Mammary epithelial cell (primary cell): Measurements from ENCODE around the gene ACOT7.

Experiments used
- EZH2 ChIP-seq: IDR thresholded peaks from 2 replicates; pipeline ENCODE4 v1.6.1; 2012; ENCODE audit warnings: low read length, inconsistent platforms, borderline replicate concordance
- TF ChIP-seq, protein P1 (sequence below), 2 donors: IDR thresholded peaks in 1 of 2; conservative IDR thresholded peaks in 1 of 2; 2 replicates each; pipeline ENCODE4 v1.5.1; 2011 to 2012; ENCODE audit warnings: inconsistent platforms in 2 of 2, low read length in 2 of 2, mild to moderate bottlenecking in 2 of 2, control low read depth in 1 of 2, low read depth in 1 of 2; ENCODE audit not compliant: insufficient read depth in 1 of 2; ENCODE audit errors: extremely low read depth in 1 of 2

DNA sequence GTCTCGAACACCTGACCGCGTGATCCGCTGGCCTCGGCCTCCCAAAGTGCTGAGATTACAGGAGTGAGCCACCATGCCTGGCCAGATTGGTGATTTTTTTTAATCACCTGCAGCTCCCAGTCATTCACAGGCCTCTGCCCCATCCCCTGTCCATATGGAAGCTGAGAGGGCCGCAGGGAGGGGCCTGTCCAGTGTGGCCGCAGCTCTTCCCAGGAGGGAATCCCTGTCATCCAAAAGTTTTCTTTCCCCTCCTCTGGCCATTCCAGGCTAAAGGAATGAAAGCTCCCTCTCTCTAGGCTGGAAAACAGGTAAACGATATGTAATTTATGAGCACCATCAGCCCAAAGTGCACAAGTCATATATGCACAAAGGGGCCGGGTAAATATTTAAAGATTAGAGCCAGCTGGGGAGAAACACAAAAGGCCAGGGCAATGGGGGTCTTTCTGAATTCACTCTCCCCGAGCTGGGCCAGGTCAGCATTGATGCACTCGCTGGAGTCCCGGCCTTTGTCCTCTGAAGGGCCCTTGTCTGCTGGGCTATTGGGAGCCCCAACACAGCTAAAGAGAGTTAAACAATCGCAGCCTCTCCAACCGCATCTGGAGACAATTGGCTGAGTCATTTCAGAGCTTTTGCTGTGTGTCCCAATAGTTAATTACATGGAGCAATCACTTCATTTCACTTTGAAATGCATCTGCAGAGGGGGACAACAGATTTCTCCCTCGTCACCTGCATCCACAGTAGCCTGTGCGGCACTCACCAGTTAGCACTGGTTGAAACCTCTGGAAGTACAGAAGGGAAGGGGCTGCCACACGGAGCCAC lies 153.4 kb downstream of the ACOT7 start:
- TF ChIP-seq EZH2 = no peak
- TF ChIP-seq, protein P1, sequence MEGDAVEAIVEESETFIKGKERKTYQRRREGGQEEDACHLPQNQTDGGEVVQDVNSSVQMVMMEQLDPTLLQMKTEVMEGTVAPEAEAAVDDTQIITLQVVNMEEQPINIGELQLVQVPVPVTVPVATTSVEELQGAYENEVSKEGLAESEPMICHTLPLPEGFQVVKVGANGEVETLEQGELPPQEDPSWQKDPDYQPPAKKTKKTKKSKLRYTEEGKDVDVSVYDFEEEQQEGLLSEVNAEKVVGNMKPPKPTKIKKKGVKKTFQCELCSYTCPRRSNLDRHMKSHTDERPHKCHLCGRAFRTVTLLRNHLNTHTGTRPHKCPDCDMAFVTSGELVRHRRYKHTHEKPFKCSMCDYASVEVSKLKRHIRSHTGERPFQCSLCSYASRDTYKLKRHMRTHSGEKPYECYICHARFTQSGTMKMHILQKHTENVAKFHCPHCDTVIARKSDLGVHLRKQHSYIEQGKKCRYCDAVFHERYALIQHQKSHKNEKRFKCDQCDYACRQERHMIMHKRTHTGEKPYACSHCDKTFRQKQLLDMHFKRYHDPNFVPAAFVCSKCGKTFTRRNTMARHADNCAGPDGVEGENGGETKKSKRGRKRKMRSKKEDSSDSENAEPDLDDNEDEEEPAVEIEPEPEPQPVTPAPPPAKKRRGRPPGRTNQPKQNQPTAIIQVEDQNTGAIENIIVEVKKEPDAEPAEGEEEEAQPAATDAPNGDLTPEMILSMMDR (conservative IDR thresholded peaks at IDR 0.05 in 1 of 2, IDR thresholded peaks at IDR 0.05 in 1 of 2; ENCODE audit: extremely low read depth in 1 of 2, insufficient read depth in 1 of 2, low read depth in 1 of 2, low read length in 2 of 2) = no peak
